ENCODE measurements around the gene ZKSCAN4. TPM values are rescaled to one million over a fixed set of nuclear protein-coding genes. Genes with fewer than 3 reads are reported as not detected.

ZKSCAN4 gene
- total and polyA plus RNA-seq, 2 of the 8 experiments (the other 6 are each of a cell fraction or from before 2014, with no cell fraction given), result 2.2 to 6.6 TPM

DNA sequence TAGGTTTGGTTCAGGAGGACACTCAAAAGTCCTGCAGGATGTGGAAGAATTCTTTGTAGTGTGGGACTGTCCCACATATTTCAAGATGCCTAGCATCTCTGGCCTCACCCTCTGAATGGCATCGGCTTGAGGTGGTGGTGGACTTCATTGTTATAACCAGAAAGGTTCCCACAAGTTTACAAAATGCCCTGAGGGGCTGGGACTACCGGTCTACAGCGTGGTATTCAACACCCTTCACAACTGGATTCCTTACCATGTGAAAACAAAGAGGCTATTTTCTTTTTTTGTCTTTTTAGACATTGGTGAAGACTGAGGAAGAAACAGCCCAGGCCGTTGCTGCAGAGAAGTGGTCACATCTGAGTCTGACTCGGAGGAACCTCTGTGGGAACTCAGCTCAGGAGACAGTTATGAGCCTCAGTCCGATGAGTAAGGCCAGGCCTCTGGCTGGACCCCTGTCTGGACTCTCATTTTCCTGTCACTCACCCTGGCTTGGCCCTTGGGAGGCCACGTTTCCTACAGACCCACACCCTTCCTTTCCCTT is 44.5 kb upstream of the ZKSCAN4 start:
- DNase-seq (ENCODE audit: low read depth in 1 of 2, low spot score in 2 of 2) (no peak), FAIRE-seq (no peak)
- Histone ChIP-seq H3K27me3 (replicated peaks in 1 of 4; ENCODE audit: control insufficient read depth in 3 of 4, extremely low read depth in 1 of 4, insufficient read depth in 3 of 4, low read length in 3 of 4) (no peaks in the 10 kb centered on the region), H4K8ac (ENCODE audit: extremely low read depth, insufficient read depth, low read length) (no peak overlapping the region), H3K56ac (replicated peaks; ENCODE audit: insufficient read length, low read depth, low read length) (no peak overlapping the region), H3K4me2 (ENCODE audit: insufficient read depth in 1 of 2, low read depth in 2 of 2, low read length in 2 of 2) (no peak overlapping the region), H2BK12ac (ENCODE audit: low read depth, low read length) (no peak overlapping the region), H2AK5ac (ENCODE audit: low read depth, low read length) (no peak overlapping the region), H2AFZ (ENCODE audit: low read length) (no peak overlapping the region), H2BK15ac (ENCODE audit: low read length) (no peak overlapping the region), H2BK120ac (replicated peaks; ENCODE audit: low read depth, low read length) (no peak overlapping the region), H3K4me3 (ENCODE audit: extremely low read depth in 1 of 4, insufficient read depth in 2 of 4, low read depth in 3 of 4, low read length in 4 of 4) (no peak overlapping the region), H3K18ac (ENCODE audit: extremely low read depth, low read length) (no peak overlapping the region), H3K79me1 (ENCODE audit: low read depth, low read length) (no peaks in the 10 kb centered on the region), H4K5ac (ENCODE audit: insufficient read length, low read depth, low read length) (no peak overlapping the region), H3K36me3 (ENCODE audit: control insufficient read depth in 2 of 4, insufficient read depth in 4 of 4, low read length in 3 of 4) (peaks cover 0 to 14% (median 3%) of the 10 kb centered on the region in 4 experiments; a peak in 3 of 8 replicates), H3K4me1 (replicated peaks in 1 of 4; ENCODE audit: control insufficient read depth in 3 of 4, insufficient read depth in 4 of 4, low read length in 3 of 4) (no peaks in the 10 kb centered on the region), H3K9me3 (ENCODE audit: insufficient read depth in 2 of 2, low read depth in 1 of 2, low read length in 1 of 2) (no peaks in the 10 kb centered on the region), H3K27ac (ENCODE audit: low read depth, low read length) (no peak overlapping the region), H3K9ac (replicated peaks in 1 of 4; ENCODE audit: extremely low read depth in 1 of 4, low read depth in 3 of 4, low read length in 3 of 4) (no peak overlapping the region), H4K20me1 (replicated peaks in 1 of 2; ENCODE audit: control insufficient read depth in 1 of 2, insufficient read depth in 2 of 2, low read length in 2 of 2) (no peaks in the 10 kb centered on the region), H4K91ac (replicated peaks; ENCODE audit: insufficient read length, low read length) (no peak overlapping the region), H3K79me2 (ENCODE audit: control insufficient read depth in 1 of 2, insufficient read depth in 2 of 2, low read length in 2 of 2) (no peaks in the 10 kb centered on the region), H3K23me2 (ENCODE audit: low read depth, low read length) (no peaks in the 10 kb centered on the region; the same call in 1 of the 2 replicates), H2BK5ac (ENCODE audit: low read depth, low read length) (no peak overlapping the region), H3K23ac (ENCODE audit: insufficient read length) (no peak overlapping the region), H2BK20ac (ENCODE audit: low read length) (no peak overlapping the region), H3K4ac (replicated peaks; ENCODE audit: insufficient read length, low read depth, low read length) (no peak overlapping the region), H3K14ac (ENCODE audit: insufficient read length) (no peak overlapping the region)
- POLR2A ChIA-PET (ENCODE audit: partially characterized antibody), result interaction anchor here (1.0 kb wide), 1 partner anchor 39 kb away, joined by 3 read pairs; the partner anchor contains the start of gene ZSCAN31
- CTCF ChIA-PET (ENCODE audit: partially characterized antibody), result no interaction called here
- no peak for TF ChIP-seq NRF1 (IDR thresholded peaks at IDR 0.05; ENCODE audit: low read depth, low read length)
- TF ChIP-seq, protein P1, sequence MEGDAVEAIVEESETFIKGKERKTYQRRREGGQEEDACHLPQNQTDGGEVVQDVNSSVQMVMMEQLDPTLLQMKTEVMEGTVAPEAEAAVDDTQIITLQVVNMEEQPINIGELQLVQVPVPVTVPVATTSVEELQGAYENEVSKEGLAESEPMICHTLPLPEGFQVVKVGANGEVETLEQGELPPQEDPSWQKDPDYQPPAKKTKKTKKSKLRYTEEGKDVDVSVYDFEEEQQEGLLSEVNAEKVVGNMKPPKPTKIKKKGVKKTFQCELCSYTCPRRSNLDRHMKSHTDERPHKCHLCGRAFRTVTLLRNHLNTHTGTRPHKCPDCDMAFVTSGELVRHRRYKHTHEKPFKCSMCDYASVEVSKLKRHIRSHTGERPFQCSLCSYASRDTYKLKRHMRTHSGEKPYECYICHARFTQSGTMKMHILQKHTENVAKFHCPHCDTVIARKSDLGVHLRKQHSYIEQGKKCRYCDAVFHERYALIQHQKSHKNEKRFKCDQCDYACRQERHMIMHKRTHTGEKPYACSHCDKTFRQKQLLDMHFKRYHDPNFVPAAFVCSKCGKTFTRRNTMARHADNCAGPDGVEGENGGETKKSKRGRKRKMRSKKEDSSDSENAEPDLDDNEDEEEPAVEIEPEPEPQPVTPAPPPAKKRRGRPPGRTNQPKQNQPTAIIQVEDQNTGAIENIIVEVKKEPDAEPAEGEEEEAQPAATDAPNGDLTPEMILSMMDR (IDR thresholded peaks at IDR 0.05; ENCODE audit: control extremely low read depth in 1 of 3, insufficient read depth in 1 of 3, low read depth in 1 of 3, low read length in 3 of 3), result no peak
- TF ChIP-seq ZNF274 (IDR thresholded peaks at IDR 0.05; ENCODE audit: borderline replicate concordance, extremely low read depth, low read length), result no peak
- TF ChIP-seq RAD21 (IDR thresholded peaks at IDR 0.05 in 1 of 2, conservative IDR thresholded peaks at IDR 0.05 in 1 of 2; ENCODE audit: low read depth in 2 of 2, low read length in 2 of 2), result no peak
- no peak for TF ChIP-seq ASH2L (IDR thresholded peaks at IDR 0.05; ENCODE audit: low read length)
- TF ChIP-seq RNF2 (IDR thresholded peaks at IDR 0.05; ENCODE audit: borderline replicate concordance, low read depth, low read length, missing control alignments, poor library complexity, severe bottlenecking), result no peak
- no peak for TF ChIP-seq HDAC2 (IDR thresholded peaks at IDR 0.05; ENCODE audit: borderline replicate concordance in 1 of 2, low read depth in 2 of 2, low read length in 2 of 2)
- TF ChIP-seq EP300 (IDR thresholded peaks at IDR 0.05; ENCODE audit: borderline replicate concordance in 1 of 2, low read depth in 2 of 2, low read length in 2 of 2), result no peak
- 86% methylated on average over 7 of the region's 7 CpGs; no CpG with 5 or more reads in 1 of the 2 experiments for WGBS, 2 experiments (ENCODE audit: extremely low coverage in 1 of 2, insufficient coverage in 1 of 2, insufficient read length in 1 of 2, insufficient replicate concordance in 2 of 2, low coverage in 1 of 2, low lambda C conversion rate in 2 of 2, missing lambda C conversion rate in 1 of 2)
